ENCODE results near the gene ATP8A2. TPM values are rescaled to one million over a fixed set of nuclear protein-coding genes. Genes with fewer than 3 reads are reported as not detected.
"Not testable (repeated sequence)": the region's sequence is repeated elsewhere in the genome, so short reads cannot be mapped to it uniquely, and the experiment has no call there.

The ATP8A2 gene
- total RNA-seq, 4 donors from 2014 or later: 0.20 to 1.1 (median 0.59) TPM

GRCh38 chr13:25352806-25353205 is 19.0 kb upstream of the ATP8A2 start:
- 57 to 67% methylated on average over 4 of the region's 4 CpGs for WGBS, 2 donors (ENCODE audit: low coverage in 1 of 2)
- in situ Hi-C loops (cut with MboI; ENCODE audit: low pct_ligation_motif_present in 1 of 4, low pct_unique_long_range_greater_than_20kb in 1 of 4, low sequenced_read_pairs in 3 of 4): no loop called here

GRCh38 chr13:25353344-25353743 is 18.4 kb upstream of the ATP8A2 start:
- H3K27me3 ChIP-seq: peaks cover 11% of the 10 kb centered on the region
- TF ChIP-seq CTCF (IDR thresholded peaks at IDR 0.05) (no peak), POLR2A (IDR thresholded peaks at IDR 0.05) (no peak), EP300 (IDR thresholded peaks at IDR 0.05; ENCODE audit: low read depth) (no peak), POLR2AphosphoS5 (IDR thresholded peaks at IDR 0.05) (no peak)
- intact Hi-C loops (cut with DNase I; ENCODE audit: low total_unique reads) (no loop called here), in situ Hi-C loops (cut with MboI; ENCODE audit: low pct_ligation_motif_present in 1 of 4, low pct_unique_long_range_greater_than_20kb in 1 of 4, low sequenced_read_pairs in 3 of 4) (no loop called here)
- no peaks in the 10 kb centered on the region for H3K4me1 ChIP-seq
- no peak for DNase-seq
- no peak overlapping the region for H3K27ac ChIP-seq
- H3K9me3 ChIP-seq: no peaks in the 10 kb centered on the region
- 79% methylated on average over 4 of the region's 4 CpGs; no CpG with 5 or more reads in 1 of the 2 donors for WGBS, 2 donors (ENCODE audit: low coverage in 1 of 2)
- no peaks in the 10 kb centered on the region for H3K36me3 ChIP-seq
- H3K4me3 ChIP-seq: no peak overlapping the region

More at GRCh38 chr13:25352806-25353205, 19.0 kb upstream of the ATP8A2 start:
- Histone ChIP-seq H3K36me3 (no peaks in the 10 kb centered on the region), H3K27me3 (peaks cover 11% of the 10 kb centered on the region), H3K4me1 (no peaks in the 10 kb centered on the region), H3K27ac (no peak overlapping the region), H3K9me3 (no peaks in the 10 kb centered on the region), H3K4me3 (no peak overlapping the region)
- TF ChIP-seq EP300 (IDR thresholded peaks at IDR 0.05; ENCODE audit: low read depth) (no peak), POLR2A (IDR thresholded peaks at IDR 0.05) (no peak), CTCF (IDR thresholded peaks at IDR 0.05) (no peak), POLR2AphosphoS5 (IDR thresholded peaks at IDR 0.05) (no peak)
- intact Hi-C loops (cut with DNase I; ENCODE audit: low total_unique reads): no loop called here
- DNase-seq: no peak

DNA sequence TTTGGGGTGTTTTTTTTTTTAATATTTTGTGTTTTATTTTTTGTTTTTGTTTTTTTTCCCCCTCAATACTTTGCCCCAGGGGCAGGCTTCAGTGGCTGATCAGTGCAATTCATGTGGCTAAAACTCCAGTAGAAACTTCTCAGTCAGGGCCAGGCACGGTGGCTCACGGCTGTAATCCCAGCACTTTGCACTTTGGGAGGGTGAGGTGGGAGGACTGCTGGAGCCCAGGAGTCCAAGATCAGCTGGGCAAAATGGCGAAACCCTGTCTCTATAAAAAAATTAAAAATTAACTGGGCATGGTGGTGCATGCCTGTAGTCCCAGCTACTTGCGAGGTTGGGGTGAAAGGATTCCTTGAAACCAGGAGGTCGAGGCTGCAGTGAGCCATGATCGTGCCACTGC is 17.4 kb upstream of the ATP8A2 start:
- Histone ChIP-seq H3K4me3 (no peak overlapping the region), H3K27me3 (peaks cover 11% of the 10 kb centered on the region), H3K27ac (no peak overlapping the region), H3K36me3 (no peaks in the 10 kb centered on the region), H3K4me1 (no peaks in the 10 kb centered on the region), H3K9me3 (no peaks in the 10 kb centered on the region)
- 62 to 63% methylated on average over 6 of the region's 6 CpGs for WGBS, 2 donors (ENCODE audit: low coverage in 1 of 2)
- intact Hi-C loops (cut with DNase I; ENCODE audit: low total_unique reads) (no loop called here), in situ Hi-C loops (cut with MboI; ENCODE audit: low pct_ligation_motif_present in 1 of 4, low pct_unique_long_range_greater_than_20kb in 1 of 4, low sequenced_read_pairs in 3 of 4) (no loop called here)
- no peak for DNase-seq
- TF ChIP-seq CTCF (IDR thresholded peaks at IDR 0.05) (no peak), EP300 (IDR thresholded peaks at IDR 0.05; ENCODE audit: low read depth) (no peak), POLR2AphosphoS5 (IDR thresholded peaks at IDR 0.05) (no peak), POLR2A (IDR thresholded peaks at IDR 0.05) (no peak)

GRCh38 chr13:25360443-25360842 is 11.3 kb upstream of the ATP8A2 start:
- H3K4me1 ChIP-seq; DNase-seq; H3K4me3 ChIP-seq; H3K9me3 ChIP-seq; H3K36me3 ChIP-seq; in situ Hi-C loops (cut with MboI; ENCODE audit: low pct_ligation_motif_present in 1 of 4, low pct_unique_long_range_greater_than_20kb in 1 of 4, low sequenced_read_pairs in 3 of 4); H3K27me3 ChIP-seq; intact Hi-C loops (cut with DNase I; ENCODE audit: low total_unique reads); H3K27ac ChIP-seq: not testable (repeated sequence)
- WGBS, 2 donors (ENCODE audit: low coverage in 1 of 2): 91 to 95% methylated on average over 5 to 6 of the region's 6 CpGs

- no peak overlapping the region for H3K4me3 ChIP-seq
- H3K36me3 ChIP-seq: no peaks in the 10 kb centered on the region
- TF ChIP-seq CTCF (IDR thresholded peaks at IDR 0.05) (no peak), EP300 (IDR thresholded peaks at IDR 0.05; ENCODE audit: low read depth) (no peak), POLR2A (IDR thresholded peaks at IDR 0.05) (no peak), POLR2AphosphoS5 (IDR thresholded peaks at IDR 0.05) (no peak)
- WGBS, 2 donors (ENCODE audit: low coverage in 1 of 2): 90 to 92% methylated on average over 10 to 32 of the region's 32 CpGs
- H3K27me3 ChIP-seq: peaks cover 25% of the 10 kb centered on the region
- no peak overlapping the region for H3K27ac ChIP-seq
- intact Hi-C loops (cut with DNase I; ENCODE audit: low total_unique reads) (no loop called here), in situ Hi-C loops (cut with MboI; ENCODE audit: low pct_ligation_motif_present in 1 of 4, low pct_unique_long_range_greater_than_20kb in 1 of 4, low sequenced_read_pairs in 3 of 4) (no loop called here)
- DNase-seq: no peak
- H3K9me3 ChIP-seq: no peaks in the 10 kb centered on the region
- no peaks in the 10 kb centered on the region for H3K4me1 ChIP-seq
Observed at GRCh38 chr13:25365720-25366235, 6.0 kb upstream of the ATP8A2 start.

All from transverse colon (tissue), 4 donors.